Prostate gland (tissue), 2 donors: ENCODE measurements around the gene MPIG6B. TPM values are rescaled to one million over a fixed set of nuclear protein-coding genes. Genes with fewer than 3 reads are reported as not detected.
A peak's percentile ranks its signal among the peaks of the same experiment; 100 is the strongest.

Experiments
- DNase-seq: peaks from one replicate; pipeline ENCODE4 v3.0.0-alpha.2; 2019; ENCODE audit warnings: low spot score
- H3K27ac ChIP-seq, 2 donors: fragments of 200-600 bp; sonication (generic); 2 replicates each; pipeline ENCODE4 v1.5.1; 2017 to 2019
- H3K27me3 ChIP-seq: fragments of 200-600 bp; sonication (generic); replicated peaks from 2 replicates; pipeline ENCODE4 v1.5.1; 2019; ENCODE audit not compliant: insufficient read depth
- H3K36me3 ChIP-seq, 2 donors: fragments of 200-600 bp; sonication (generic); 1 replicate in 1 of 2; 2 replicates in 1 of 2; pipeline versions ENCODE4 v1.5.1 to v1.8.1; 2017 to 2019
- H3K4me1 ChIP-seq: fragments of 200-600 bp; sonication (generic); replicated peaks from 2 replicates; pipeline ENCODE4 v1.5.1; 2019
- H3K4me3 ChIP-seq, 2 donors: fragments of 200-600 bp; sonication (generic); 2 replicates each; pipeline ENCODE4 v1.5.1; 2017 to 2019
- H3K9me3 ChIP-seq: fragments of 200-600 bp; sonication (generic); 2 replicates; pipeline ENCODE4 v1.5.1; 2017
- CTCF ChIP-seq, 4 experiments: fragments of 200-600 bp in 2 of 4; fragments of 450-650 bp in 2 of 4; sonication (generic) in 2 of 4; IDR thresholded peaks; 1 replicate in 3 of 4; 2 replicates in 1 of 4; pipeline ENCODE4 v1.5.1; 2016 to 2019; ENCODE audit warnings: antibody characterized with exemption in 4 of 4, mild to moderate bottlenecking in 2 of 4, moderate library complexity in 2 of 4
- POLR2A ChIP-seq: fragments of 450-650 bp; IDR thresholded peaks from one replicate; pipeline ENCODE4 v1.6.1; 2016; ENCODE audit warnings: antibody characterized with exemption, mild to moderate bottlenecking
- POLR2AphosphoS5 ChIP-seq: sonication (generic); formaldehyde crosslinking; IDR thresholded peaks from one replicate; pipeline ENCODE4 v1.6.1; 2017; ENCODE audit warnings: antibody characterized with exemption
- WGBS: methylation state at CpG from one replicate; pipeline ENCODE4 v1.1.5; 2018; 5-methylcytosine and 5-hydroxymethylcytosine counted together
- intact Hi-C: fragments of 100-400 bp; cut with DNase I; formaldehyde crosslinking; loops from one replicate; pipeline ENCODE4 v1.14.2; 2022
- total RNA-seq, 2 donors: library from RNA; depleted of rRNA; stranded (reverse); fragments of >200 nt; gene quantifications; one replicate each; pipeline ENCODE4 v1.1.0, GENCODE V29; 2016

The MPIG6B gene
- total RNA-seq, 2 donors from 2014 or later = 0.74 TPM; not detected in 1

GRCh38 chr6:31723980-31724691 lies 963 bp downstream of the MPIG6B start:
- Histone ChIP-seq H3K27ac (no peak overlapping the region), H3K27me3 (no peaks in the 10 kb centered on the region), H3K4me3 (no peak overlapping the region), H3K4me1 (peaks cover 4% of the 10 kb centered on the region), H3K9me3 (no peaks in the 10 kb centered on the region), H3K36me3 (no peaks in the 10 kb centered on the region)
- DNase-seq = no peak
- no peak for TF ChIP-seq POLR2A
- no peak for TF ChIP-seq CTCF (IDR thresholded peaks at IDR 0.05)
- no peak for TF ChIP-seq POLR2AphosphoS5
- intact Hi-C loops = no loop called here
- WGBS = 87% methylated on average over 25 of the region's 25 CpGs

GRCh38 chr6:31725502-31726350 lies 2.6 kb downstream of the MPIG6B start:
- 88% methylated on average over 12 of the region's 12 CpGs for WGBS

GRCh38 chr6:31727034-31727716 lies 4.0 kb downstream of the MPIG6B start:
- no peaks in the 10 kb centered on the region for H3K27me3 ChIP-seq
- 68% methylated on average over 7 of the region's 7 CpGs for WGBS
- peaks cover 4 to 7% of the 10 kb centered on the region in 2 donors for H3K36me3 ChIP-seq
- intact Hi-C loops = loop anchor here (5.0 kb wide), 2 partner anchors 45 to 170 kb away; partner anchors contain the start of genes EHMT2 and LY6G5C
- no peak for DNase-seq
- H3K4me1 ChIP-seq = peaks cover 4% of the 10 kb centered on the region
- H3K27ac ChIP-seq = peak overlapping the region in 1 of 2 donors; percentile 98
- no peaks in the 10 kb centered on the region for H3K9me3 ChIP-seq
- no peak for TF ChIP-seq CTCF (IDR thresholded peaks at IDR 0.05)
- TF ChIP-seq POLR2AphosphoS5 = no peak
- no peak for TF ChIP-seq POLR2A
- no peak overlapping the region for H3K4me3 ChIP-seq

More at GRCh38 chr6:31725502-31726350, 2.6 kb downstream of the MPIG6B start:
- peaks cover 4% of the 10 kb centered on the region for H3K4me1 ChIP-seq
- intact Hi-C loops = loop anchor here (5.0 kb wide), 2 partner anchors 43 to 172 kb away; partner anchors contain the start of genes EHMT2 and LY6G5C
- H3K36me3 ChIP-seq = no peaks in the 10 kb centered on the region
- TF ChIP-seq POLR2AphosphoS5 (no peak), POLR2A (no peak), CTCF (IDR thresholded peaks at IDR 0.05) (no peak)
- no peaks in the 10 kb centered on the region for H3K9me3 ChIP-seq
- H3K27ac ChIP-seq = no peak overlapping the region
- DNase-seq = no peak
- H3K4me3 ChIP-seq = no peak overlapping the region
- no peaks in the 10 kb centered on the region for H3K27me3 ChIP-seq

GRCh38 chr6:31727717-31728671 lies 4.8 kb downstream of the MPIG6B start:
- Histone ChIP-seq H3K27me3 (no peaks in the 10 kb centered on the region), H3K4me1 (peaks cover 4% of the 10 kb centered on the region), H3K27ac (peak overlapping the region; percentile 98 to 99), H3K36me3 (peaks cover 4 to 14% of the 10 kb centered on the region in 2 donors), H3K9me3 (no peaks in the 10 kb centered on the region), H3K4me3 (peak overlapping the region; percentile 83 to 88)
- intact Hi-C loops = loop anchor here (2.0 to 5.0 kb wide), 3 partner anchors 25 to 169 kb away; partner anchors contain the start of genes ABHD16A, EHMT2 and LY6G5C
- TF ChIP-seq POLR2AphosphoS5 (no peak), POLR2A (no peak), CTCF (IDR thresholded peaks at IDR 0.05) (no peak)
- no peak for DNase-seq
- 63% methylated on average over 41 of the region's 41 CpGs for WGBS
